Transverse colon (tissue), 4 donors: ENCODE results near the gene OAT.

Source experiments
- CTCF ChIP-seq, 5 experiments: fragments of 200-600 bp in 3 of 5; fragments of 450-650 bp in 2 of 5; sonication (generic) in 3 of 5; IDR thresholded peaks; 1 replicate in 2 of 5; 2 replicates in 3 of 5; pipeline ENCODE4 v1.5.1; 2016 to 2017; ENCODE audit warnings: antibody characterized with exemption in 5 of 5, inconsistent platforms in 3 of 5, mild to moderate bottlenecking in 2 of 5, moderate library complexity in 1 of 5
- POLR2A ChIP-seq: fragments of 450-650 bp; IDR thresholded peaks from one replicate; pipeline ENCODE4 v1.6.1; 2016; ENCODE audit warnings: antibody characterized with exemption, mild to moderate bottlenecking, moderate library complexity
- POLR2AphosphoS5 ChIP-seq, 3 donors: sonication (generic); formaldehyde crosslinking; IDR thresholded peaks; one replicate each; pipeline ENCODE4 v1.6.1; 2016; ENCODE audit warnings: antibody characterized with exemption in 3 of 3

GRCh38 chr10:124353896-124354295, 64.8 kb downstream of the OAT start:
- no peak for TF ChIP-seq POLR2AphosphoS5 (IDR thresholded peaks at IDR 0.05)
- no peak for TF ChIP-seq CTCF (IDR thresholded peaks at IDR 0.05)
- TF ChIP-seq POLR2A, result no peak
